Measurements from ENCODE around the gene MMP17.

MMP17 gene

GRCh38 chr12:131896811-131897270, 68.6 kb downstream of the MMP17 start:
- no peak for TF ChIP-seq CTCF (IDR thresholded peaks at IDR 0.05; ENCODE audit: low read depth, low read length, missing control alignments)
- no peak for DNase-seq (ENCODE audit: low read depth)
- no peak overlapping the region for H3K4me3 ChIP-seq (ENCODE audit: low read depth, low read length)

GRCh38 chr12:131897276-131897675, 69.1 kb downstream of the MMP17 start:
- TF ChIP-seq CTCF (IDR thresholded peaks at IDR 0.05; ENCODE audit: low read depth, low read length, missing control alignments): no peak
- H3K4me3 ChIP-seq (ENCODE audit: low read depth, low read length): no peak overlapping the region
- no peak for DNase-seq (ENCODE audit: low read depth)

- DNase-seq (ENCODE audit: low read depth): no peak
- H3K4me3 ChIP-seq (ENCODE audit: low read depth, low read length): no peak overlapping the region
- TF ChIP-seq CTCF (IDR thresholded peaks at IDR 0.05; ENCODE audit: low read depth, low read length, missing control alignments): no peak
These were observed 69.7 kb downstream of the MMP17 start for GRCh38 chr12:131897875-131898274.

- no peak for TF ChIP-seq CTCF (IDR thresholded peaks at IDR 0.05; ENCODE audit: low read depth, low read length, missing control alignments)
- no peak overlapping the region for H3K4me3 ChIP-seq (ENCODE audit: low read depth, low read length)
- no peak for DNase-seq (ENCODE audit: low read depth)
These were observed 72.2 kb downstream of the MMP17 start for GRCh38 chr12:131900397-131900796.

All from GM12864 (cell line).